ENCODE data around the gene PGPEP1.

PGPEP1 gene

DNA sequence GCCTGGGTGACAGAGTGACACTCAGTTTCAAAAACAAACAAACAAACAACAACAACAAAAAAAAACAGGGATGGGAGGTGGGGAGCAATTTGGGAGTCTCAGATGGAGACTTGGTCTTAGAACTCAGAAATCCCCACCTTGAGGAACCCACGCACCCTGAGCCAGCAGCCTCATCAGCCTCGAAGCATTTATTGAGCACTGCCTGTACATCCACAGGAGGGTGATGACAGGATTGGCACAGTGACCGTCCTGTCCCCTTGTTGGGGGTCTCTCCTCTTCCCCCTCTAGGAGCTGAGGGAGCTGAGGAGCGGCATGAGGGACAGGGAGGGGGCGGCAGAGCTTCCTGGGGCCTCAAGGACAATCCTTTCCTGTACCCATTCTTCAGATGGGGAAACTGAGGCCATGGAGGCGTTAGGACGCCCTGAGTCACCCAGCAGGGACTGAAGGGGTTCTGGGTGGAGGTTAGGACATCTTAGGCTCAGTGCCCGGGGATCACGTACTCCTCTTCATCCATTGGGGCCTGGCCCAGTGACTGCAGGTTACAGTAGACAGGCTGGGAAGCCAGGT, 51.2 kb downstream of the PGPEP1 start:
- no peak overlapping the region for H3K27ac Mint-ChIP-seq
- H3K36me3 Mint-ChIP-seq (ENCODE audit: low read depth) = no peaks in the 10 kb centered on the region
- peaks cover 17% of the 10 kb centered on the region for H3K27me3 Mint-ChIP-seq (ENCODE audit: low read depth)
- no peaks in the 10 kb centered on the region for H3K9me3 Mint-ChIP-seq
- H3K4me3 Mint-ChIP-seq = no peak overlapping the region
- H3K4me1 Mint-ChIP-seq = no peaks in the 10 kb centered on the region
- TF ChIP-seq, protein P1, sequence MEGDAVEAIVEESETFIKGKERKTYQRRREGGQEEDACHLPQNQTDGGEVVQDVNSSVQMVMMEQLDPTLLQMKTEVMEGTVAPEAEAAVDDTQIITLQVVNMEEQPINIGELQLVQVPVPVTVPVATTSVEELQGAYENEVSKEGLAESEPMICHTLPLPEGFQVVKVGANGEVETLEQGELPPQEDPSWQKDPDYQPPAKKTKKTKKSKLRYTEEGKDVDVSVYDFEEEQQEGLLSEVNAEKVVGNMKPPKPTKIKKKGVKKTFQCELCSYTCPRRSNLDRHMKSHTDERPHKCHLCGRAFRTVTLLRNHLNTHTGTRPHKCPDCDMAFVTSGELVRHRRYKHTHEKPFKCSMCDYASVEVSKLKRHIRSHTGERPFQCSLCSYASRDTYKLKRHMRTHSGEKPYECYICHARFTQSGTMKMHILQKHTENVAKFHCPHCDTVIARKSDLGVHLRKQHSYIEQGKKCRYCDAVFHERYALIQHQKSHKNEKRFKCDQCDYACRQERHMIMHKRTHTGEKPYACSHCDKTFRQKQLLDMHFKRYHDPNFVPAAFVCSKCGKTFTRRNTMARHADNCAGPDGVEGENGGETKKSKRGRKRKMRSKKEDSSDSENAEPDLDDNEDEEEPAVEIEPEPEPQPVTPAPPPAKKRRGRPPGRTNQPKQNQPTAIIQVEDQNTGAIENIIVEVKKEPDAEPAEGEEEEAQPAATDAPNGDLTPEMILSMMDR (IDR thresholded peaks at IDR 0.05; ENCODE audit: unreplicated experiment in 3 of 3) = no peak

DNA sequence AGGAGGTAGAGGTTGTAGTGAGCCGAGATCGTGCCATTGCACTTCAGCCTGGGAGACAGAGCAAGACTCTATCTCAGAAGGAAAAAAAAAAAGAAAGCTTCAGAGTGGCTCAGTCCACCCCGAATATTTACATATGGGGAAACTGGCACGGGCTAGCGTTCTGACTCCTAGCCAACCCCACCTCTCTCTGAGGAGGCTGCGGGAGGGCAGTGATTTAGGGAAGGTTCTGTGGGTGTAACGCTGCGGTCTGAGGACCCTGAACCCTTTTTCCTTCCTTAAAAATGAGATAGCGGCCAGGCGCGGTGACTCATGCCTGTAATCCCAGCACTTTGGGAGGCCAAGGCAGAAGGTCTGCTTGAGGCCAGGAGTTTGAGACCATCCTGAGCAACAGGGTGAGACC, 52.0 kb downstream of the PGPEP1 start:
- peaks cover 14% of the 10 kb centered on the region for H3K27me3 Mint-ChIP-seq (ENCODE audit: low read depth)
- H3K27ac Mint-ChIP-seq = no peak overlapping the region
- no peaks in the 10 kb centered on the region for H3K36me3 Mint-ChIP-seq (ENCODE audit: low read depth)
- TF ChIP-seq, protein P1 (IDR thresholded peaks at IDR 0.05; ENCODE audit: unreplicated experiment in 3 of 3) = no peak
- H3K4me3 Mint-ChIP-seq = no peak overlapping the region
- H3K9me3 Mint-ChIP-seq = no peaks in the 10 kb centered on the region
- no peaks in the 10 kb centered on the region for H3K4me1 Mint-ChIP-seq

DNA sequence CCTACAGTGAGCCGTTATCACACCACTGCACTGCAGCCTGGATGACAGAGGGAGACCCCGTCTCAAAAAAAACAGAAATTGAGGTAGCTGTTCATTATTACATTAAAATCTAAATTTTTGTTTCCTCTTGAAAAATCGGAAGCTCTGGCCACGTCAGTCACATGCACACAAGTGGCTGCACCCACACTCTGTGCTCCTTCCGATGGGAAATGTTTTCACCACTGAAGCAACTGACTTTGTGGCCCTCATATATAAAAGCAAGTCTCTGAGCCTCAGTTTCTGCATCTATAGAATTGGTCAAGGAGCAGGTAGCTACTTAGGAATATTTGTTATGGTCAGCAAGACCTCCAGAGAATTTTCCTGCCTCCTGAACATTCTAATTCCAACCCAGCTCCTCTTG, 52.5 kb downstream of the PGPEP1 start:
- no peaks in the 10 kb centered on the region for H3K9me3 Mint-ChIP-seq
- H3K4me3 Mint-ChIP-seq = no peak overlapping the region
- TF ChIP-seq, protein P1 (IDR thresholded peaks at IDR 0.05; ENCODE audit: unreplicated experiment in 3 of 3) = no peak
- H3K36me3 Mint-ChIP-seq (ENCODE audit: low read depth) = no peaks in the 10 kb centered on the region
- H3K27me3 Mint-ChIP-seq (ENCODE audit: low read depth) = peaks cover 13% of the 10 kb centered on the region
- H3K27ac Mint-ChIP-seq = no peak overlapping the region
- no peaks in the 10 kb centered on the region for H3K4me1 Mint-ChIP-seq

DNA sequence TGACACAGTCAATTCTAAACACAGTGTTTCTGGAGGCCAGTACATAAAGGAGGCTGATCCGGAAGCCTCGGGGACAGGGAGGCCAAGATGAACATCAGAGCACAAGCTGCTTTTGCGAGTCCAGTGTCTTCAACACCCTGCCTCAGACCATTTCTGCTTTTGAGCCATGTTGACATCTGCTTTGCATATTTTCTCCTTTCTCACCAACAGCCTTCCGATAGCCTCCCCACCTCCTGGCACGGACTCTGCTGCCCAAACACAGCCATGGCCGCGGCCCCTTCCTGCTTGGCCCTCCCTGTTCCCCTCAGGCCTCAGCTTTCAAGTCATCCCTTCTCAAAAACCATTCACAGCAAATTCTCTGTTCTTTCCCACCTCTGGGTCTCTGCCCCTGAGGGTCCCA, 53.4 kb downstream of the PGPEP1 start:
- Mint-ChIP-seq H3K4me1 (no peaks in the 10 kb centered on the region), H3K36me3 (ENCODE audit: low read depth) (no peaks in the 10 kb centered on the region), H3K4me3 (no peak overlapping the region), H3K27me3 (ENCODE audit: low read depth) (peaks cover 16% of the 10 kb centered on the region), H3K9me3 (no peaks in the 10 kb centered on the region), H3K27ac (peak overlapping the region in 1 of 3 experiments; percentile 36)
- TF ChIP-seq, protein P1 (IDR thresholded peaks at IDR 0.05; ENCODE audit: unreplicated experiment in 3 of 3) = no peak

DNA sequence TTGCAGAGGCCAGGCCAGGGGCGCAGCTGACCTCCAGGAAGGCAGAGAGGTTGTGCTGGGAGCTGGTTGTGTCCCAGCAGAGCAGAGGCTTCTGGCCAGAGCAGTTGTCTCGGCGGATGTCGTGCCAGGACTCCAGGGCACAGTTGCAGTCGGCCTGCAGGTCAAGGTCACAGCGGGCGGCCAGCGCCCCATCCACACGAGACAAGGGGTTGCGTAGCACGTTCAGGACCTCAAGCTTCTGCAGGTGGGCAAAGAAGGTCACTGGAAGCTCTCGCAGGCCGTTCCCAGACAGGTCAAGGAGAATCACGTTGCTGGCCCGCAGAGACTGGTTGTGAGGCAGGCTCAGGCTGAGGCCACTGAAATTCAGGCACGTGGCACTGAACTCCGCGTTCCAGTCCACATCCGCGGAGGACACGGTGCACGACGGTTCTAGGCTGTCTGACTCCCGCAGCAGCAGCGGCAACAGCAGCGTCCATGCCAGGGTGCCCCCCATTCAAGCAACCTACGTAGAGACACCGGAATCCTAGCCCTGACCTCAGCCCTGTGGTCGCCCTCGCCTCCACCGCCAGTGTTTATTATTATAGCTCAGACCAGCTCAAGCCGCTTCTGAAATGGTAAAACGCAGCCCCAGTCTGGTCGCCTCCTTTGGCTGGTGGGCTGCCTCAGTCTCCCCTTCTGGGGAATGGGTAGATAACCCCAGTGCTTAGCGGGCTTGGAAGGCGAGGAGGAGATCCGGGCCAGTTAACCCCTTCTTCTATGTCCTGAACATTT, 56.3 kb downstream of the PGPEP1 start:
- H3K4me1 Mint-ChIP-seq = peaks cover 8% of the 10 kb centered on the region
- no peak overlapping the region for H3K4me3 Mint-ChIP-seq
- TF ChIP-seq, protein P1 (IDR thresholded peaks at IDR 0.05; ENCODE audit: unreplicated experiment in 3 of 3) = no peak
- H3K27me3 Mint-ChIP-seq (ENCODE audit: low read depth) = peaks cover 13% of the 10 kb centered on the region
- H3K36me3 Mint-ChIP-seq (ENCODE audit: low read depth) = no peaks in the 10 kb centered on the region
- H3K9me3 Mint-ChIP-seq = no peaks in the 10 kb centered on the region
- no peak overlapping the region for H3K27ac Mint-ChIP-seq
